Adrenal gland (tissue), 5 donors: ENCODE measurements around the gene TRAPPC10.

Experiments used
- CTCF ChIP-seq, 6 experiments: fragments of 450-650 bp in 4 of 6; fragments of 200-600 bp in 2 of 6; sonication (generic) in 1 of 6; IDR thresholded peaks; 1 replicate in 5 of 6; 2 replicates in 1 of 6; pipeline versions ENCODE4 v1.5.1 to v1.8.0; 2016 to 2021; ENCODE audit warnings: antibody characterized with exemption in 6 of 6, mild to moderate bottlenecking in 2 of 6, moderate library complexity in 1 of 6
- POLR2A ChIP-seq, 2 donors: fragments of 450-650 bp; IDR thresholded peaks; one replicate each; pipeline ENCODE4 v1.6.1; 2017; ENCODE audit warnings: antibody characterized with exemption in 2 of 2, mild to moderate bottlenecking in 2 of 2, moderate library complexity in 1 of 2
- donor health status: DM: no; HTN: no; CAD: no.

GRCh38 chr21:44094832-44095231, 82.7 kb downstream of the TRAPPC10 start:
- TF ChIP-seq POLR2A (IDR thresholded peaks at IDR 0.05) (no peak), CTCF (IDR thresholded peaks at IDR 0.05) (no peak)
